H1 (cell line): ENCODE measurements around the gene SLC9C2. TPM values are rescaled to one million over a fixed set of nuclear protein-coding genes. Genes with fewer than 3 reads are reported as not detected.

Experiments used
- EGR1 ChIP-seq: IDR thresholded peaks from 2 replicates; pipeline ENCODE4 v1.6.1; 2011; ENCODE audit warnings: low read depth, low read length, borderline replicate concordance
- JUND ChIP-seq: IDR thresholded peaks from 2 replicates; pipeline ENCODE4 v1.6.1; 2011; ENCODE audit warnings: mild to moderate bottlenecking, improper control_type of control experiment, low read length
- MAFK ChIP-seq: IDR thresholded peaks from 2 replicates; pipeline ENCODE4 v1.6.1; 2012; ENCODE audit warnings: low read depth, mild to moderate bottlenecking, improper control_type of control experiment, low read length
- POLR2AphosphoS5 ChIP-seq: IDR thresholded peaks from 2 replicates; pipeline ENCODE4 v1.6.1; 2011; ENCODE audit warnings: low read depth, low read length
- TCF12 ChIP-seq: IDR thresholded peaks from 2 replicates; pipeline ENCODE4 v1.6.1; 2011; ENCODE audit warnings: low read depth, mild to moderate bottlenecking, low read length
- polyA plus RNA-seq, 7 experiments: library from polyadenylated mRNA; depleted of rRNA in 3 of 7; stranded (reverse) in 5 of 7; unstranded in 2 of 7; fragments of >200 nt in 5 of 7; fragments of 200-250 nt in 2 of 7; gene quantifications; 1 replicate in 5 of 7; 2 replicates in 1 of 7; 4 replicates in 1 of 7; pipeline versions ENCODE4 v1.2.1 to v1.2.3, GENCODE V29; 2011 to 2013; ENCODE audit warnings: missing spikeins in 2 of 7, mixed read lengths in 2 of 7
- total RNA-seq: library from RNA; stranded (reverse); fragmentation: NEBNext Ultra II Directional; extraction: Animal tissue kit (Norgen Biotek cat#: 25700); gene quantifications from 2 replicates; pipeline ENCODE4 v1.2.1, GENCODE V29; 2021
- TF ChIP-seq, protein P1 (sequence below): fragments of 300-600 bp; sonication (generic); IDR thresholded peaks from 2 replicates; pipeline ENCODE4 v1.7.1; 2012; ENCODE audit warnings: low read length, moderate library complexity, mild to moderate bottlenecking, inconsistent platforms; ENCODE audit not compliant: insufficient replicate concordance

The SLC9C2 gene
- total and polyA plus RNA-seq, 2 of the 8 experiments (the other 6 are each of a cell fraction or from before 2014, with no cell fraction given): not detected

- TF ChIP-seq, protein P1, sequence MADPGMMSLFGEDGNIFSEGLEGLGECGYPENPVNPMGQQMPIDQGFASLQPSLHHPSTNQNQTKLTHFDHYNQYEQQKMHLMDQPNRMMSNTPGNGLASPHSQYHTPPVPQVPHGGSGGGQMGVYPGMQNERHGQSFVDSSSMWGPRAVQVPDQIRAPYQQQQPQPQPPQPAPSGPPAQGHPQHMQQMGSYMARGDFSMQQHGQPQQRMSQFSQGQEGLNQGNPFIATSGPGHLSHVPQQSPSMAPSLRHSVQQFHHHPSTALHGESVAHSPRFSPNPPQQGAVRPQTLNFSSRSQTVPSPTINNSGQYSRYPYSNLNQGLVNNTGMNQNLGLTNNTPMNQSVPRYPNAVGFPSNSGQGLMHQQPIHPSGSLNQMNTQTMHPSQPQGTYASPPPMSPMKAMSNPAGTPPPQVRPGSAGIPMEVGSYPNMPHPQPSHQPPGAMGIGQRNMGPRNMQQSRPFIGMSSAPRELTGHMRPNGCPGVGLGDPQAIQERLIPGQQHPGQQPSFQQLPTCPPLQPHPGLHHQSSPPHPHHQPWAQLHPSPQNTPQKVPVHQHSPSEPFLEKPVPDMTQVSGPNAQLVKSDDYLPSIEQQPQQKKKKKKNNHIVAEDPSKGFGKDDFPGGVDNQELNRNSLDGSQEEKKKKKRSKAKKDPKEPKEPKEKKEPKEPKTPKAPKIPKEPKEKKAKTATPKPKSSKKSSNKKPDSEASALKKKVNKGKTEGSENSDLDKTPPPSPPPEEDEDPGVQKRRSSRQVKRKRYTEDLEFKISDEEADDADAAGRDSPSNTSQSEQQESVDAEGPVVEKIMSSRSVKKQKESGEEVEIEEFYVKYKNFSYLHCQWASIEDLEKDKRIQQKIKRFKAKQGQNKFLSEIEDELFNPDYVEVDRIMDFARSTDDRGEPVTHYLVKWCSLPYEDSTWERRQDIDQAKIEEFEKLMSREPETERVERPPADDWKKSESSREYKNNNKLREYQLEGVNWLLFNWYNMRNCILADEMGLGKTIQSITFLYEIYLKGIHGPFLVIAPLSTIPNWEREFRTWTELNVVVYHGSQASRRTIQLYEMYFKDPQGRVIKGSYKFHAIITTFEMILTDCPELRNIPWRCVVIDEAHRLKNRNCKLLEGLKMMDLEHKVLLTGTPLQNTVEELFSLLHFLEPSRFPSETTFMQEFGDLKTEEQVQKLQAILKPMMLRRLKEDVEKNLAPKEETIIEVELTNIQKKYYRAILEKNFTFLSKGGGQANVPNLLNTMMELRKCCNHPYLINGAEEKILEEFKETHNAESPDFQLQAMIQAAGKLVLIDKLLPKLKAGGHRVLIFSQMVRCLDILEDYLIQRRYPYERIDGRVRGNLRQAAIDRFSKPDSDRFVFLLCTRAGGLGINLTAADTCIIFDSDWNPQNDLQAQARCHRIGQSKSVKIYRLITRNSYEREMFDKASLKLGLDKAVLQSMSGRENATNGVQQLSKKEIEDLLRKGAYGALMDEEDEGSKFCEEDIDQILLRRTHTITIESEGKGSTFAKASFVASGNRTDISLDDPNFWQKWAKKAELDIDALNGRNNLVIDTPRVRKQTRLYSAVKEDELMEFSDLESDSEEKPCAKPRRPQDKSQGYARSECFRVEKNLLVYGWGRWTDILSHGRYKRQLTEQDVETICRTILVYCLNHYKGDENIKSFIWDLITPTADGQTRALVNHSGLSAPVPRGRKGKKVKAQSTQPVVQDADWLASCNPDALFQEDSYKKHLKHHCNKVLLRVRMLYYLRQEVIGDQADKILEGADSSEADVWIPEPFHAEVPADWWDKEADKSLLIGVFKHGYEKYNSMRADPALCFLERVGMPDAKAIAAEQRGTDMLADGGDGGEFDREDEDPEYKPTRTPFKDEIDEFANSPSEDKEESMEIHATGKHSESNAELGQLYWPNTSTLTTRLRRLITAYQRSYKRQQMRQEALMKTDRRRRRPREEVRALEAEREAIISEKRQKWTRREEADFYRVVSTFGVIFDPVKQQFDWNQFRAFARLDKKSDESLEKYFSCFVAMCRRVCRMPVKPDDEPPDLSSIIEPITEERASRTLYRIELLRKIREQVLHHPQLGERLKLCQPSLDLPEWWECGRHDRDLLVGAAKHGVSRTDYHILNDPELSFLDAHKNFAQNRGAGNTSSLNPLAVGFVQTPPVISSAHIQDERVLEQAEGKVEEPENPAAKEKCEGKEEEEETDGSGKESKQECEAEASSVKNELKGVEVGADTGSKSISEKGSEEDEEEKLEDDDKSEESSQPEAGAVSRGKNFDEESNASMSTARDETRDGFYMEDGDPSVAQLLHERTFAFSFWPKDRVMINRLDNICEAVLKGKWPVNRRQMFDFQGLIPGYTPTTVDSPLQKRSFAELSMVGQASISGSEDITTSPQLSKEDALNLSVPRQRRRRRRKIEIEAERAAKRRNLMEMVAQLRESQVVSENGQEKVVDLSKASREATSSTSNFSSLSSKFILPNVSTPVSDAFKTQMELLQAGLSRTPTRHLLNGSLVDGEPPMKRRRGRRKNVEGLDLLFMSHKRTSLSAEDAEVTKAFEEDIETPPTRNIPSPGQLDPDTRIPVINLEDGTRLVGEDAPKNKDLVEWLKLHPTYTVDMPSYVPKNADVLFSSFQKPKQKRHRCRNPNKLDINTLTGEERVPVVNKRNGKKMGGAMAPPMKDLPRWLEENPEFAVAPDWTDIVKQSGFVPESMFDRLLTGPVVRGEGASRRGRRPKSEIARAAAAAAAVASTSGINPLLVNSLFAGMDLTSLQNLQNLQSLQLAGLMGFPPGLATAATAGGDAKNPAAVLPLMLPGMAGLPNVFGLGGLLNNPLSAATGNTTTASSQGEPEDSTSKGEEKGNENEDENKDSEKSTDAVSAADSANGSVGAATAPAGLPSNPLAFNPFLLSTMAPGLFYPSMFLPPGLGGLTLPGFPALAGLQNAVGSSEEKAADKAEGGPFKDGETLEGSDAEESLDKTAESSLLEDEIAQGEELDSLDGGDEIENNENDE: no peak
- TF ChIP-seq JUND: no peak
- TF ChIP-seq EGR1: no peak
- no peak for TF ChIP-seq MAFK
- TF ChIP-seq POLR2AphosphoS5: no peak
- TF ChIP-seq TCF12: no peak
Measured at GRCh38 chr1:173525926-173526325, 76.9 kb downstream of the SLC9C2 start (continued).
